Transverse colon (tissue), 4 donors: ENCODE measurements around the gene NEK4. TPM values are rescaled to one million over a fixed set of nuclear protein-coding genes. Genes with fewer than 3 reads are reported as not detected.
A peak's percentile ranks its signal among the peaks of the same experiment; 100 is the strongest.

Experiments used
- DNase-seq: peaks from one replicate; pipeline ENCODE4 v3.0.0-alpha.2; 2019
- H3K27ac ChIP-seq, 4 donors: fragments of 200-600 bp; sonication (generic); 2 replicates each; pipeline ENCODE4 v1.5.1; 2016 to 2018; ENCODE audit warnings: inconsistent platforms in 4 of 4
- H3K27me3 ChIP-seq: fragments of 200-600 bp; sonication (generic); 2 replicates; pipeline ENCODE4 v1.5.1; 2017; ENCODE audit warnings: inconsistent platforms
- H3K36me3 ChIP-seq, 4 donors: fragments of 200-600 bp; sonication (generic); 2 replicates each; pipeline ENCODE4 v1.5.1; 2017 to 2019; ENCODE audit warnings: inconsistent platforms in 4 of 4
- H3K4me1 ChIP-seq, 4 donors: fragments of 200-600 bp; sonication (generic); 2 replicates each; pipeline ENCODE4 v1.5.1; 2017 to 2020; ENCODE audit warnings: inconsistent platforms in 4 of 4
- H3K4me3 ChIP-seq, 4 donors: fragments of 200-600 bp; sonication (generic); 1 replicate in 1 of 4; 2 replicates in 3 of 4; pipeline versions ENCODE4 v1.5.1 to v1.6.1; 2017 to 2019; ENCODE audit warnings: inconsistent platforms in 4 of 4
- H3K9me3 ChIP-seq, 2 donors: fragments of 200-600 bp; sonication (generic); 2 replicates each; pipeline ENCODE4 v1.5.1; 2017 to 2019; ENCODE audit warnings: inconsistent platforms in 2 of 2
- CTCF ChIP-seq, 5 experiments: fragments of 200-600 bp in 3 of 5; fragments of 450-650 bp in 2 of 5; sonication (generic) in 3 of 5; IDR thresholded peaks; 1 replicate in 2 of 5; 2 replicates in 3 of 5; pipeline ENCODE4 v1.5.1; 2016 to 2017; ENCODE audit warnings: antibody characterized with exemption in 5 of 5, inconsistent platforms in 3 of 5, mild to moderate bottlenecking in 2 of 5, moderate library complexity in 1 of 5
- EP300 ChIP-seq: sonication (generic); formaldehyde crosslinking; IDR thresholded peaks from one replicate; pipeline ENCODE4 v1.6.1; 2017; ENCODE audit warnings: antibody characterized with exemption, low read depth
- POLR2A ChIP-seq: fragments of 450-650 bp; IDR thresholded peaks from one replicate; pipeline ENCODE4 v1.6.1; 2016; ENCODE audit warnings: antibody characterized with exemption, mild to moderate bottlenecking, moderate library complexity
- POLR2AphosphoS5 ChIP-seq, 3 donors: sonication (generic); formaldehyde crosslinking; IDR thresholded peaks; one replicate each; pipeline ENCODE4 v1.6.1; 2016; ENCODE audit warnings: antibody characterized with exemption in 3 of 3
- WGBS, 2 donors: methylation state at CpG; one replicate each; pipeline ENCODE4 v1.1.5; 2018; ENCODE audit warnings: low coverage in 1 of 2; 5-methylcytosine and 5-hydroxymethylcytosine counted together
- in situ Hi-C, 4 donors: fragments of 200-750 bp; cut with MboI; loops; one replicate each; pipeline versions ENCODE4 v1.15.0 to v1.15.1; 2017; ENCODE audit warnings: low sequenced_read_pairs in 3 of 4, low pct_ligation_motif_present in 1 of 4, low pct_unique_long_range_greater_than_20kb in 1 of 4
- intact Hi-C: fragments of 100-400 bp; cut with DNase I; formaldehyde crosslinking; loops from one replicate; pipeline ENCODE4 v1.15.1; 2023; ENCODE audit warnings: low total_unique reads
- total RNA-seq, 4 donors: library from RNA; depleted of rRNA; stranded (reverse); fragments of >200 nt; gene quantifications; one replicate each; pipeline ENCODE4 v1.1.0, GENCODE V29; 2016

The NEK4 gene
- total RNA-seq, 4 donors from 2014 or later: 14.6 to 35.0 (median 22.1) TPM

GRCh38 chr3:52784931-52785590, 14.3 kb upstream of the NEK4 start:
- Histone ChIP-seq H3K27me3 (no peaks in the 10 kb centered on the region), H3K4me3 (no peak overlapping the region), H3K4me1 (no peaks in the 10 kb centered on the region), H3K27ac (no peak overlapping the region), H3K9me3 (no peaks in the 10 kb centered on the region), H3K36me3 (no peaks in the 10 kb centered on the region)
- TF ChIP-seq CTCF (IDR thresholded peaks at IDR 0.05): no peak
- TF ChIP-seq EP300: no peak
- TF ChIP-seq POLR2AphosphoS5 (IDR thresholded peaks at IDR 0.05): no peak
- no peak for TF ChIP-seq POLR2A
- intact Hi-C loops (no loop called here), in situ Hi-C loops (no loop called here)
- no peak for DNase-seq
- 82 to 92% methylated on average over 2 to 5 of the region's 5 CpGs for WGBS, 2 donors

- Histone ChIP-seq H3K9me3 (no peaks in the 10 kb centered on the region), H3K4me1 (no peaks in the 10 kb centered on the region), H3K36me3 (no peaks in the 10 kb centered on the region), H3K4me3 (no peak overlapping the region), H3K27ac (no peak overlapping the region), H3K27me3 (no peaks in the 10 kb centered on the region)
- intact Hi-C loops (no loop called here), in situ Hi-C loops (no loop called here)
- no peak for TF ChIP-seq CTCF (IDR thresholded peaks at IDR 0.05)
- TF ChIP-seq EP300: no peak
- TF ChIP-seq POLR2A: no peak
- no peak for TF ChIP-seq POLR2AphosphoS5 (IDR thresholded peaks at IDR 0.05)
- WGBS, 2 donors: 83% methylated on average over 1 to 18 of the region's 18 CpGs
- DNase-seq: no peak
Observed at GRCh38 chr3:52784021-52784621, 13.4 kb upstream of the NEK4 start.

- H3K27me3 ChIP-seq: no peaks in the 10 kb centered on the region
- intact Hi-C loops (no loop called here), in situ Hi-C loops (no loop called here)
- H3K27ac ChIP-seq: no peak overlapping the region
- no peaks in the 10 kb centered on the region for H3K4me1 ChIP-seq
- peak; percentile 4 for DNase-seq
- no peak overlapping the region for H3K4me3 ChIP-seq
- TF ChIP-seq CTCF (IDR thresholded peaks at IDR 0.05) (no peak), POLR2AphosphoS5 (IDR thresholded peaks at IDR 0.05) (no peak), EP300 (no peak), POLR2A (no peak)
- H3K36me3 ChIP-seq: no peaks in the 10 kb centered on the region
- 69% methylated on average over 3 of the region's 3 CpGs; no CpG with 5 or more reads in 1 of the 2 donors for WGBS, 2 donors
- H3K9me3 ChIP-seq: no peaks in the 10 kb centered on the region
Observed at GRCh38 chr3:52783211-52783555, 12.4 kb upstream of the NEK4 start.

GRCh38 chr3:52782412-52783210, 11.9 kb upstream of the NEK4 start:
- no peaks in the 10 kb centered on the region for H3K36me3 ChIP-seq
- H3K27me3 ChIP-seq: no peaks in the 10 kb centered on the region
- H3K4me3 ChIP-seq: no peak overlapping the region
- intact Hi-C loops (no loop called here), in situ Hi-C loops (no loop called here)
- H3K4me1 ChIP-seq: no peaks in the 10 kb centered on the region
- no peak for DNase-seq
- 61 to 76% methylated on average over 4 to 12 of the region's 12 CpGs for WGBS, 2 donors
- TF ChIP-seq POLR2AphosphoS5 (IDR thresholded peaks at IDR 0.05) (no peak), EP300 (no peak), POLR2A (no peak), CTCF (IDR thresholded peaks at IDR 0.05) (no peak)
- H3K9me3 ChIP-seq: no peaks in the 10 kb centered on the region
- no peak overlapping the region for H3K27ac ChIP-seq
